Adrenal gland (tissue), 5 donors: Measurements from ENCODE around the gene PCGF3.

Experiments
- CTCF ChIP-seq, 6 experiments: fragments of 450-650 bp in 4 of 6; fragments of 200-600 bp in 2 of 6; sonication (generic) in 1 of 6; IDR thresholded peaks; 1 replicate in 5 of 6; 2 replicates in 1 of 6; pipeline versions ENCODE4 v1.5.1 to v1.8.0; 2016 to 2021; ENCODE audit warnings: antibody characterized with exemption in 6 of 6, mild to moderate bottlenecking in 2 of 6, moderate library complexity in 1 of 6
- POLR2A ChIP-seq, 2 donors: fragments of 450-650 bp; IDR thresholded peaks; one replicate each; pipeline ENCODE4 v1.6.1; 2017; ENCODE audit warnings: antibody characterized with exemption in 2 of 2, mild to moderate bottlenecking in 2 of 2, moderate library complexity in 1 of 2
- donor health status: DM: no; HTN: no; CAD: no.

- TF ChIP-seq POLR2A (IDR thresholded peaks at IDR 0.05) = no peak
- no peak for TF ChIP-seq CTCF (IDR thresholded peaks at IDR 0.05)
Observed at GRCh38 chr4:704198-704891, 1.3 kb upstream of the PCGF3 start.
